ENCODE measurements around the gene CD200.

- no peak for TF ChIP-seq POLR2AphosphoS5 (IDR thresholded peaks at IDR 0.05; ENCODE audit: low read depth)
- TF ChIP-seq EZH2 (IDR thresholded peaks at IDR 0.05; ENCODE audit: low read depth, unreplicated experiment) = no peak
- no peak for TF ChIP-seq CTCF (conservative IDR thresholded peaks at IDR 0.05; ENCODE audit: low read depth in 2 of 2)
- no peak for TF ChIP-seq CREB1 (CRISPR knock-in tag; IDR thresholded peaks at IDR 0.05; ENCODE audit: low read depth)
- no peak for TF ChIP-seq JUNB (IDR thresholded peaks at IDR 0.05; ENCODE audit: unreplicated experiment)
- TF ChIP-seq, protein P1, sequence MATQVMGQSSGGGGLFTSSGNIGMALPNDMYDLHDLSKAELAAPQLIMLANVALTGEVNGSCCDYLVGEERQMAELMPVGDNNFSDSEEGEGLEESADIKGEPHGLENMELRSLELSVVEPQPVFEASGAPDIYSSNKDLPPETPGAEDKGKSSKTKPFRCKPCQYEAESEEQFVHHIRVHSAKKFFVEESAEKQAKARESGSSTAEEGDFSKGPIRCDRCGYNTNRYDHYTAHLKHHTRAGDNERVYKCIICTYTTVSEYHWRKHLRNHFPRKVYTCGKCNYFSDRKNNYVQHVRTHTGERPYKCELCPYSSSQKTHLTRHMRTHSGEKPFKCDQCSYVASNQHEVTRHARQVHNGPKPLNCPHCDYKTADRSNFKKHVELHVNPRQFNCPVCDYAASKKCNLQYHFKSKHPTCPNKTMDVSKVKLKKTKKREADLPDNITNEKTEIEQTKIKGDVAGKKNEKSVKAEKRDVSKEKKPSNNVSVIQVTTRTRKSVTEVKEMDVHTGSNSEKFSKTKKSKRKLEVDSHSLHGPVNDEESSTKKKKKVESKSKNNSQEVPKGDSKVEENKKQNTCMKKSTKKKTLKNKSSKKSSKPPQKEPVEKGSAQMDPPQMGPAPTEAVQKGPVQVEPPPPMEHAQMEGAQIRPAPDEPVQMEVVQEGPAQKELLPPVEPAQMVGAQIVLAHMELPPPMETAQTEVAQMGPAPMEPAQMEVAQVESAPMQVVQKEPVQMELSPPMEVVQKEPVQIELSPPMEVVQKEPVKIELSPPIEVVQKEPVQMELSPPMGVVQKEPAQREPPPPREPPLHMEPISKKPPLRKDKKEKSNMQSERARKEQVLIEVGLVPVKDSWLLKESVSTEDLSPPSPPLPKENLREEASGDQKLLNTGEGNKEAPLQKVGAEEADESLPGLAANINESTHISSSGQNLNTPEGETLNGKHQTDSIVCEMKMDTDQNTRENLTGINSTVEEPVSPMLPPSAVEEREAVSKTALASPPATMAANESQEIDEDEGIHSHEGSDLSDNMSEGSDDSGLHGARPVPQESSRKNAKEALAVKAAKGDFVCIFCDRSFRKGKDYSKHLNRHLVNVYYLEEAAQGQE (IDR thresholded peaks at IDR 0.05; ENCODE audit: unreplicated experiment) = no peak
- no peak for TF ChIP-seq NANOG (IDR thresholded peaks at IDR 0.05; ENCODE audit: borderline replicate concordance)
- no peak for TF ChIP-seq ETS1 (IDR thresholded peaks at IDR 0.05)
- no peak for TF ChIP-seq STAT1 (IDR thresholded peaks at IDR 0.05; ENCODE audit: unreplicated experiment)
- TF ChIP-seq EZH2phosphoT487 (IDR thresholded peaks at IDR 0.05; ENCODE audit: unreplicated experiment) = no peak
- no peak for TF ChIP-seq ZNF114 (CRISPR knock-in tag; IDR thresholded peaks at IDR 0.05)
- TF ChIP-seq ZNF462 (CRISPR knock-in tag; IDR thresholded peaks at IDR 0.05) = no peak
Measured at GRCh38 chr3:112339134-112339533, 6.2 kb downstream of the CD200 start.
